ELF-1 (cell line): ENCODE results near the gene SSBP4.
"Not testable (repeated sequence)": the region's sequence is repeated elsewhere in the genome, so short reads cannot be mapped to it uniquely, and the experiment has no call there.

Source experiments
- DNase-seq: peaks from one replicate; pipeline ENCODE4 v3.0.0-alpha.2; 2016; ENCODE audit warnings: low read depth, low spot score

SSBP4 gene

GRCh38 chr19:18393836-18394235, 25.4 kb upstream of the SSBP4 start:
- DNase-seq: no peak

DNA sequence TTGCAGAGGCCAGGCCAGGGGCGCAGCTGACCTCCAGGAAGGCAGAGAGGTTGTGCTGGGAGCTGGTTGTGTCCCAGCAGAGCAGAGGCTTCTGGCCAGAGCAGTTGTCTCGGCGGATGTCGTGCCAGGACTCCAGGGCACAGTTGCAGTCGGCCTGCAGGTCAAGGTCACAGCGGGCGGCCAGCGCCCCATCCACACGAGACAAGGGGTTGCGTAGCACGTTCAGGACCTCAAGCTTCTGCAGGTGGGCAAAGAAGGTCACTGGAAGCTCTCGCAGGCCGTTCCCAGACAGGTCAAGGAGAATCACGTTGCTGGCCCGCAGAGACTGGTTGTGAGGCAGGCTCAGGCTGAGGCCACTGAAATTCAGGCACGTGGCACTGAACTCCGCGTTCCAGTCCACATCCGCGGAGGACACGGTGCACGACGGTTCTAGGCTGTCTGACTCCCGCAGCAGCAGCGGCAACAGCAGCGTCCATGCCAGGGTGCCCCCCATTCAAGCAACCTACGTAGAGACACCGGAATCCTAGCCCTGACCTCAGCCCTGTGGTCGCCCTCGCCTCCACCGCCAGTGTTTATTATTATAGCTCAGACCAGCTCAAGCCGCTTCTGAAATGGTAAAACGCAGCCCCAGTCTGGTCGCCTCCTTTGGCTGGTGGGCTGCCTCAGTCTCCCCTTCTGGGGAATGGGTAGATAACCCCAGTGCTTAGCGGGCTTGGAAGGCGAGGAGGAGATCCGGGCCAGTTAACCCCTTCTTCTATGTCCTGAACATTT, 22.5 kb upstream of the SSBP4 start:
- no peak for DNase-seq

- DNase-seq: peak; percentile 63
These were observed 21.7 kb upstream of the SSBP4 start, which contains the start of gene LRRC25 for GRCh38 chr19:18397242-18398202. TSS of gene LRRC25 (minus strand) at chr19:18397622. CDS start at chr19:18396963, 659 bp downstream.

DNA sequence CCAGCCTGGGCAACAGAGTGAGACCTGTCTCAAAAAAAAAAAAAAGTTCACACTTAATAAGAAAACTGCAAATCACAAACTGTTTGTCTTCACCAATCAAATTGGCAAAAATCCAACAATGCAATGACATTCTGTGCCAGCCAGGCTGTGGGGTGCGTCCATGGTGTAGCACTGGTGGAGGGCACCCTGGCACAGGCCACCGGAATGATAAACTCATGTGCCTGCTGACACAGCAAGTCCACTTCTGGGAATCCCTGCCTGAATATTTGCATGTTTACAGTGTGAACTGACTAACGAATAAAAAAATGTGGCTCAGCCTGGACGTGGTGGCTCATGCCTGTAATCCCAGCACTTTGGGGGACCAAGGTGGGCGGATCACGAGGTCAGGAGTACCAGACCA, 20.2 kb upstream of the SSBP4 start:
- no peak for DNase-seq

- DNase-seq: peak; percentile 67
These were observed 17.6 kb upstream of the SSBP4 start for GRCh38 chr19:18401580-18402112.

DNA sequence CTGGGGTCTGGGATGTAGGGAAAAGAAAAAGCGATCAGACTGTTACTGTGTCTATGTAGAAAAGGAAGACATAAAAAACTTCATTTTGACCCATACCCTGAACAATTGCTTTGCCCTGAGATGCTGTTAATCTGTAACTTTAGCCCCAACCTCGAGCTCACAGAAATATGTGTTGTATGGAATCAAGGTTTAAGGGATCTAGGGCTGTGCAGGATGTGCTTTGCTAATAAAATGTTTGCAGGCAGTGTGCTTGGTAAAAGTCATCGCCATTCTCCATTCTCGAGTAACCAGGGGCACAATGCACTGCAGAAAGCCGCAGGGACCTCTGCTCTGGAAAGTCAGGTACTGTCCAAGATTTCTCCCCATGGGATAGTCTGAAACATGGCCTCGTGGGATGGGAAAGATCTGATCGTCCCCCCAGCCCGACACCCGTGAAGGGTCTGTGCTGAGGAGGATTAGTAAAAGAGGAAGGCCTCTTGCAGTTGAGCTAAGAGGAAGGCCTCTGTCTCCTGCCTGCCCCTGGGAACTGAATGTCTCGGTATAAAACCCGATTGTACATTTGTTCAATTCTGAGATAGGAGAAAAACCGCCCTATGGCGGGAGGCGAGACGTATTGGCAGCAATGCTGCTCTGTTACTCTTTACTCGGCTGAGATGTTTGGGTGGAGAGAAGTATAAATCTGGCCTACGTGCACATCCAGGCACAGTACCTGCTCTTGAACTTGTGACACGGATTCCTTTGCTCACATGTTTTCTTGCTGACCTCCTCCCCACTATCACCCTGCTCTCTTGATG, 16.5 kb upstream of the SSBP4 start:
- DNase-seq: not testable (repeated sequence)

GRCh38 chr19:18405754-18406153, 13.4 kb upstream of the SSBP4 start:
- DNase-seq: not testable (repeated sequence)

DNA sequence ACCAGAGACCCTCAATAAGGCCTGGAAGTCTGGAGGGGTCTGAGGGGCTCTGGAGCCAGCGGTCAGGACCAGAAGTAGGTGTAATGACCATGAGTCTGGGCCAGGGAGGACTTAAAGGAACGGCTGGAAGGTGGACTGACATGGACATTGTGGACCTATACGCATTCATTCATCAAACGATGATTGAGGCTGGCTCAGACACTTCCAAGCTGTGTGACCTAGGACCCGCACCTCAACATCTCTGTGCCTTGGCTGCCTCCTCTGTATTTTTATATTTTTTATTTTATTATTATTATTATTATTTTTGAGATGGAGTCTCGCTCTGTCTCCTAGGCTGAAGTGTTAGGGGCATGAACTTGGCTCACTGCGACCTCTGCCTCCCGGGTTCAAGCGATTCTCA, 12.4 kb upstream of the SSBP4 start:
- no peak for DNase-seq

- peak; percentile 72 for DNase-seq
These were observed 11.1 kb upstream of the SSBP4 start for GRCh38 chr19:18408053-18408476.

DNA sequence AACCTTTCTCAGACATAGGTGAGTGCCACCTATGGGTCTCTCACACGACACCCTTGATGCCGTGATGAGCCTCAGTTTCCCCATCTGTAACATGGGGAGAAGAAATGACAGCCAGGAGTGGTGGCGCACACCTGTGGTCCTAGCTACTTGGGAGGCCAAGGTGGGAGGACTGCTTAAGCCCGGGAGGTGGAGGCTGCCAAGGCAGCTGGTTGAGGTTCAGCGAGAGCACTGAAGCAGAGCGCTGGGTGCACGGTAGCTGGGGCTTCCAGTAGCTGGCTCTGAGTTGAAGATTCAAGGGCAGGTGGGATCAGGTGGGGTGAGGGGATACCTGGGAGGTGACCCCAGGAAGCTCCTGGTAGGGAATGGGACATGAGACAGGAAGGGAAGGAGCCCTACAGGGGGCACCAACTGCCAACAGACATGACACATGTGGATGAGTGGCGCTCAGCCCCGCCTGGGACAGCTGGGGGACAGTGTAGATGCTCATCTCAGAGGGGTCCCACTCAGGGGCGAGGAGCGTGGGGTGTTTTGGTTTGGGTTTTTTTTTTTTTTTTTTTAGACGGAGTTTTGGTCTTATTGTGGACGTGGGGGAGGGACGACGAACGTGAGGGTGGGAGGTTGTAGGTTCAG, 6.5 kb upstream of the SSBP4 start:
- no peak for DNase-seq

GRCh38 chr19:18414504-18415177, 4.6 kb upstream of the SSBP4 start:
- no peak for DNase-seq

GRCh38 chr19:18415178-18415867, 3.9 kb upstream of the SSBP4 start:
- DNase-seq: no peak

- DNase-seq: peak; percentile 89
These were observed 2.4 kb upstream of the SSBP4 start for GRCh38 chr19:18416778-18417249.

GRCh38 chr19:18417250-18418028, 1.8 kb upstream of the SSBP4 start:
- DNase-seq: peak; percentile 90

DNA sequence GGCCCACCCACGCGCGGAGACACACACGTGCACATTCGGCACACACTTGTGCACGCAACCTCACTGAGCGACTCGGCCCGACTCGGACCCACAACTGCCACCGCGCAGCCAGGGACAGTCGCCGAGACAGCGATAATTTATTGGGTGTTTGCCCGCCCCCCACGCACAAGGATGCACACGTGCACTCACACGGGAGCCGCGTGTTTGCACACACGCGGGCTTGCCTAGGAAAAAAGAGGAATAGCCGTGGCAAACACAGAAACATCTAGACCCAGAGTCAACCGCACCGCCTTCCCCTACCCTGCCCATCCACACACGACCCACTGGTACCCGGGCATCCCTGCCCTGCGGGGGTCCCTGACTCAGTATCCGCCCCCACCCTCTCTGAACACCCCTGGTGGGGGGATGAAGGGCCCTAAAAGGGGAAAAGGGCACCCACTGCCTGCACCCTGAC, 1.1 kb upstream of the SSBP4 start:
- no peak for DNase-seq

DNA sequence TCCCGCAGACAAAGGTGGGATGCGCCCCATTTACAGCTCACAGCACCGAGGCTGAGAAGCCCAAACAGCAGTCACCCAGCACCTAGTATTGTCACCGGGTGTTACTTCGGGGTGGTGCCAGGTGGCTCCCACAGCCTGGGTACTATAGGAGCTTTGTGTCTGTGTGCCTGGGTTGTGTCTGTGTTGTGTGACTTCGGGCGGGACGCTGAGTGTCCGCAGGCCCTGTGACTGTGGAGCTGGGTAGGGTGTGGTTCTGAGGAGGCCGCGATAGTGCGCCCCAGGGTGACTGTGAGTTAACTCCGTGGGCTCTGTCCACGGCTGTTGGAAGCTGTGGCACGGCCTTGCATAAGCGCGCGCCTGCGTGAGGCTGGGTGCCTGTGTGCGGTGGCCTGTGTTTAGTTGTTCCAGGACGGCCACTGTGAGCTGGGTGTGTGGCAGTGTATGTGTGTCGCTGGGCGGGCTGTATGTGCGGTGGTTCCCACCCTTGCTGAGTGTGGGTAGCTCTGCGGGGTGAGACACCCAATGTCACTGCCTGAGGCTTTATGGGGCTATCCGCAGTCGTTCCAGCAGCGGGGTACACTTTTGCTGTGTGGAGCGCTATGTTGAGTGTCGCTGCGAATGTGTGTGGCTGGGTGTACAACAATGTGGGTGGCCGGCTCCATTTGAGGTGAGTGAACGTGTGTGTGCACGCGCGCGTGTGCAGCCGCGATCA, 559 bp upstream of the SSBP4 start:
- DNase-seq: peak; percentile 37

DNA sequence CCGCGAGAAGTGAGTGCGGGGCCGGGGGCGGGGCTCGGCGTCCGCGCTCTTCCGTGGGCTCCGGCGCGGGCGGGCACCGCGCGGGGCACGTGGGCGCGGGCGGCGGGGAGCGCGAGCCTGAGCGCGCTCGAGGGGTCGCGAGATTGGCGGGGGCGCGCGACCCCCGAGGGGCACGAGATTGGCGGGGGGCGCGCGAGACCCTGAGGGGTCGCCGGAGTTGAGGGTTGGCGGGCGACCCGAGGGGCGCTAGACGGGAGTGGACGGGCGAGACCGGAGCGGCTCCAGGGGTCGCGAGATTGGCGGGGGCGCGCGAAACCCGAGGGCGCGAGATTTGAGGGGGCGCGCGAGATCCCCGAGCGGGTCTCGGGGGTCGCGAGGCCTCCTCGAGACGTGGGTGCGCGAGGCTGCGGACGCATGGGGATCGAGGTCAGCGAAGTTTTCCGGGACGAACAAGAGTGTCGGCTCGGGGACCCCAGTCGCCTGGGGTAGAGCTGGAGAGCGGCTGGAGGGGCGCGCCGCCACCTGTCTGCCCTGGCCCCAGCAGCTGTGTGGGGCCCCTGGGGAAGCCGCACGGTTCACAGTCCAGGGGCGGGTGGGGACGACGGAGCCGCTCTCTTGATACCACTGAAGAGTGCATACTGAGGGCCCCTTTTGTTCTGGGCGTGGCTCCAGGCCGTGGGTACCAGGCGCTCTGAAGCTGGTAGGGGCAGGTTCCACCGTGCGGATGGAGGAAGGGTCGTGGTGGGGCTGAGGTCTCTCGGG, 682 bp downstream of the SSBP4 start:
- no peak for DNase-seq
